Measurements from ENCODE around the gene EGFR. TPM values are rescaled to one million over a fixed set of nuclear protein-coding genes. Genes with fewer than 3 reads are reported as not detected.

EGFR gene
- total RNA-seq, 1 donor from 2014 or later = 45.7 TPM

DNA sequence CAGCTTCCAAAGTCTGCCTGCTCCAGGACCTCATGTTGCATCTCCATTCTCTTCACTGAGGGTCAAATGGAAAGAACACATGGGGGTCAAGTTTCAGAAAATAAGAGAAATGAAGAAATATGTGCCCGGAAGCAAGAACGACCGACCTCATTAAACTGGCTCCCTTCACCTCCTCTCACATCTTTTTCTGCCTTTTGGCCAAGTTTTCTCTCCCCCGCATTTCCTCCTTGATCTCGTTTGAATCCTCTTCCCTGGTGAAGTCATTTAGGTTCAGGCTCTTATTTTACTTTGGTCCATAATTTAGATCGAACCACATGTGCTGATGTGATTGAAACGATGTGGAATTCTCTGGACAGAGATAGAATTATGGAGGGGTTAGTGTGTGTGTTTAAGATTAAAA, 44.2 kb downstream of the EGFR start:
- no peak for DNase-seq

DNA sequence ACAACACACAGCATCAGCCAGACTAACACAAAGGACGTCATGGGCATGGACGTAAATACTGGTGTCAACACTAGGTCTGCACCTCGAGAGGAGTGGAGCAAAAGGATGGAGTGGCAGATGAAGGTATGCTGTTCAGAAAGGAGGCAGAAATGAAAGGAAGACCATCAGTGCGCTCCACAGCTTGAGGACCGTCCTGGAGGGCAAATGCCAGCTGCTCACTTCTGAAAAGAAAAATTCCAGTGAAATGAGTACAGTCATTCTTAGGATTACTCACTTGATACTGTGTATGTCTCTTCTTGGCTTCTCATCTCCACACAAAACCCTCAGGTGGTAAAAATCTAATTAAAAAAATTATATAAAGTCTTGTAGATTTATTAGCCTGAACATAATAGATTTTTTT, 44.8 kb downstream of the EGFR start:
- DNase-seq = no peak

DNA sequence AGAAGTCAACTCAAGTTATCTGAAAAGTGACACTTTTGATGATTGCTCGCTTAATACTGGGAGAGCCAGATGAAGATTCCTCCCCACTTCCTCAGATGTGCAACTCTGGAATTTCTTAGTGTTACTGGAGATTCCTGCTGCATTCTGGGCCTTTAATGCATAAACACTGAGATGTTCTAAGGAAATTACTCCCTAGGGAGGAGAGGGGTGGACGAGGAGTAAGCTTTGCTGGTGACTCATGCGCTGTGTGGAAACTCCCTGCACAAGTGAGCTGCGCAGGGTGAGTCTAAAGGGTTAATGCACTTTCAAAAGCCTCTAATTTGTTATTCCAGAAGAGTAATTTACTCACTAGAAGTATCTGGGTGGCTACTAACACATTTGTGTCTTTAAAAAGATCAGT, 46.3 kb downstream of the EGFR start:
- DNase-seq = peak; percentile 78

DNA sequence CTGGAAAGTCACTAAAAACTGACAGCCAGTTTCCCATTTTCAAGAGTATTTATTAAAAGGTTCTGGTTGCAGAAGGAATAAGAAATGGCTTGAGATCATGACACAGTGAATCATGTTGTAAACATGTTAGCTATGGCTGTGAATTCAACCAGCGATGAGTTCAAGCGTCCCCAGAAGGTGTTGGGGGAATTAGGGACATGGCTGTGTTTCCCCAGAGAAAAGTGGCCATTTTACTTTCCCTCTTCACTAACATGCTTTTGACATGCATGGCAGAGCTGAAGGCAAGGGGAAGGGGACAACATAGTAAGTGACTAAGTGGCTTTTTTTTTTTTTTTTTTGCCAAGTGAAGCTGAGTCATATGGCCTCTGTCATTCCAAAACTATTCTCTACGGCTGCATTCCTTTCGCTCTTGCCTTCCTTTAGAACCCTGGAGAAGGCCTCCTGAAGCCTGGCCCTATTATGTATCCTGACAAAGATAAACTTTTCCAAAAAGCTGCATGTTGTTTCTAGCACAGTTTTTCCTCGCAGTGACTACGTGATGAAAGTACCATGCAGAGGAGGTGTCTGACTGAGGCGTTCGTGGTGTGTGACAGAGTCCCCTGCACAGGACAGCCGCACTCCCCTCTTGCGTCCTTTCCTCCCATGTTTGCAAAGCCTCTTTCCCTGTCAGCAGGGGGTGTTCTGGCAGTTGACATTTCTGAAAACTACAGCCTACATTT, 46.9 kb downstream of the EGFR start:
- DNase-seq = peak; percentile 81

DNA sequence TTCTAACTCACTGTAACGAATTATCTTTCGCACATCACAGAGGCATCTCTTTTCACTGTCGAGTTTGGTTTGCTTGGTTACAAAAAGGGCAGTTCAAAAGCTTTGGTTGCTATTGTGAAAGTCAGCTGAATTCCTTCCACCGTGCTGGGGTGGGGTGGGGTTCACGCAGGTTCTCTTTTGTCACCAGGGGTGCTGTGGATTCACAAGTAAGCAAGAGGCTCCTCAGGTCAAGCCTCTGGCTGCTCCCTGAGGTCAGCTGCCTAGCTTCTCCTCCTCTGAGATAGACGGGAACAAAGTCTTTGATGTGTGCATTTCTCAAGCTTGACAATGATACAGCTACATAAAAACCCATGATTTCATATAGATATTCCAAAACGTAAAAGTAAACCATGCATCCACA, 47.7 kb downstream of the EGFR start:
- no peak for DNase-seq

DNA sequence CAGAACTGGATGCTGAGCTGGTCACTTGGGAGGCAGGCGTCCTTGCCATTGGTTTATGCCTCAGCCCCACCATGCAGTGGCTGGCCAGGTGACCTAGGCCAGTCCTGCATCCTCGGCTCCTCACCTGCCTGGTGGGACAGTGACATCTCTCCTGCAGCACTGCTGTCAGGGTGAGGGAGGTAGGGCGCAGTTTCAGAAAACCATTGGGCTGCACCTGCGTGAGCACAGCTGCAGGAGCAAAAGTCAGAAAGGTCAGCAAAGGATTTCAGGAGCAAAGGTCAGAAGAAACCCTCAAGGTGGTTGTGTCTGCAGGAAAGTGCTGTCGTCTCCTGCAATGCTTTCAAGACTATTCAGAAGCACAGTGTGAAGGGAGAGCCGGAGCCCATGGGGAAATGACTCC, 48.1 kb downstream of the EGFR start:
- DNase-seq = no peak

DNA sequence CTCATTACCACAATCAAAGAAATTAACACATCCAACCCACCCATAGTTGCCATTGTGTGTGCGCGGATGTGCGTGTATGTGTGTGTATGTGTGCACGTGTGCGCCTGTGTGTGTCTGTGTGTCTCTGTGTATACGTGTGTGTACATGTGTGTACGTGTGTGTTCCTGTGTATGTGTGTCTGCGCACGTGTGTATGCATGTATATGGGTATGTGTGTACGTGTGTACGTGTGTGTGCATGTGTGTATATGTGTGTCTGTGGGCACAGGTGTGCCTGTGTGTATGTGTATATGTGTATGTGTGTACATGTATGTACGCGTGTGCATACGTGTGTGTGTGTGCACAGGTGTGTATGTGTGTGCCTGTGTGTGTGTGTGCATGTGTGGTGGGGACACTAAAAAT, 48.9 kb downstream of the EGFR start:
- DNase-seq = no peak

DNA sequence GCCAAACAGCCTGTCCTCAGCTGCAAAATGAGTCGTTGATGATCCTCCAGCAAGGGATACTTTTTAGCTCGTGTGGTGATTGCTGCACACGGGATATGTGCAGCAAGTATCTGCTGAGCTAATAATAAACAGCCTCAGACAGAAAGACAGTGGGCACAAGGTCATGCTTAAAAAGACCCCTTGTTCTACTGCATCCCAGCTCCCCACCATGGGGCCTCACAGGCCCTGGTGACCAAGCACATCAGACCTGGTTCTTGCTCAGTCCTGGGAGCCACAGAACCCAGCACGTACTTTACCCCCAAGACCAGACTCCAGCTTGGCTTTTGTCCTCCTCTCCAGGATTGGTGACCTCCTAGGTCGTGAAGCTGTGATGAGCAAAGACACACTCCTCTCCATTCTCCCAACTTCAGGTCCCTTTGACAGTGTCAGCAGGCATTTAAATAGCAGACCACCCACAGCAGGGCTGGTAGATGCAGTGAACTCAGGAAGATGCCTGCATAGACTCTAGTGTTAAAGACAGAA, 50.5 kb downstream of the EGFR start:
- no peak for DNase-seq

GRCh38 chr7:55070271-55070743, 51.5 kb downstream of the EGFR start:
- no peak for DNase-seq

DNA sequence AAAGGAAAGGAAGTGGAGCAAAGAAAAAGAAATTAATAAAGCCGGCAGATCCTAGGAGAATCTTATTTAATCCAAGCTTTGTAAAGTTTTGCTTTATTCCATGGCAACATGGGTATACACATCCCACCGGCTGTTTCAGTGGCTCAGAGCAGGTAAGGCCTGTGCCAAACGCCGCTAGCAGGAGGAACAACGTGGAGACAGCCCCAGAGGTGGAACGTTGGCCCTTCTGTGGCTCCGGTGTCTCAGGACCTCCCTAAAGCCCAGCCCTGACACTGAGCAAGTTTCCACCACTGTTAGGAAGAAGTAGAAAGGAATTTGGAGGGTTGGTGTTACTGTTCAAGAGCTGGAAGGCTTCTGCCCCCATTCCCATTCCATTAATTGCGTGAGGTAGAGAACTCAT, 52.0 kb downstream of the EGFR start:
- no peak for DNase-seq

- DNase-seq = peak; percentile 49
These were observed 52.8 kb downstream of the EGFR start for GRCh38 chr7:55071411-55072175.

DNA sequence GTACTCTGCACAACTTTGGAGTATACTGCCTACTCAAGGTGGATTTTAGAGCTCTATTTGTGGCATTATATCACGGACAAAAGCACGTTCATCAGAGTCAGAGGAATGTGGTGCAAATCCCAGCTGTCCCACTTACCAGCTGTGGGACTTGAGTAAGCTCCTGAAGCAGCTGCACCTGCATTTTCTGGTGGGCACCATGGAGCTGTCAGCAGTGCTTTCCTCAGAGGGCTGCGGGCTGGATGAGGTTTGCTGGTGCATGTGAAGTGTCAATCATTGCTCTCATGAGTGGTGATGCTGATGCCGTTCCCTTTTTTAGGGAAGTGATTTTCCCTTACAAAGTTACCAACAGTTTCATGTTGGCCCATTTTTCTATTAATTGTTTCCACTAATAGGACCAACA, 53.4 kb downstream of the EGFR start:
- no peak for DNase-seq

- no peak for DNase-seq
These were observed 54.3 kb downstream of the EGFR start for GRCh38 chr7:55073051-55073511.

GRCh38 chr7:55073976-55074528, 55.2 kb downstream of the EGFR start:
- peak; percentile 79 for DNase-seq

- peak; percentile 82 for DNase-seq
These were observed 56.7 kb downstream of the EGFR start for GRCh38 chr7:55075464-55076021.

DNA sequence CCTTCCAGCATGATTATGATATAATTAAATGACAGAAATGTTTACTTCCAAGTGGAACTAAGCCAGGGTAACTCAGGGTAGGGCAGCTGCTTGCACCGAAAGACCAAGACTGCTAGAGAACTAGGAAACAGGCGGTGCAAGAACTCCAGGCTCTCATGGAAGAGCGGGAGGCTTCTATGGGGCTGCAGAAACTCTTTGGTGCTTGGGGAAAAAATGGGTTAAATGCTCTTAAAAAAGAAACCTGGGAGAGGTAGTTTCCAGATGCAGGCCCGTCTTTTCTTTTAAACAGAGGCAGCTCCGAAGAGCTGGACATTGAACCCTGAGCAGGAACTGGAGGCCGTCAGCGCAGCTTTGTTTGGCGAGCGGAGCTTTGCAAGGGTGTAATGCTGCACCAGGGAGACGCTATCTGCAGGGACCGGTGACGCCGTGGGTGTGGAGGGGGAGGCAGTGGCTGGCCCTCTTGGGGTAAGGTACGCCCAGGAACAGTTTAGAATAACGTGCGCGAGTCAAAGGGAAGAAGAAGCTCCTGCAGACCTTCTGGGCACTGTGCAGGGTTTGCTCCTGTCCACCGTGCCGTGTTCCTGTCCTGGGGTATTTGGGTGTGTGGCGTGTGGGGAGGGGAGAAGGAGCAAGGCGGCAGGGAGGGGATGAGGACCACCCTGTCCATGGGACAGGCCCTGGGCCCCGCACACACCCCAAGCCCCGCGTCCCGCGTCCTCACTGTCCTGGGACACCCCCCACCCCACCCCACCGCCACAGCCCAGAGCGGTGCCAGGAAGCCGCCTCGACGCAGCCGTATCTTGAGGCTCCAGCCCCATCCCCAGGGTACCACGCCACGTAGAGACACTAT, 59.0 kb downstream of the EGFR start:
- DNase-seq = no peak

DNA sequence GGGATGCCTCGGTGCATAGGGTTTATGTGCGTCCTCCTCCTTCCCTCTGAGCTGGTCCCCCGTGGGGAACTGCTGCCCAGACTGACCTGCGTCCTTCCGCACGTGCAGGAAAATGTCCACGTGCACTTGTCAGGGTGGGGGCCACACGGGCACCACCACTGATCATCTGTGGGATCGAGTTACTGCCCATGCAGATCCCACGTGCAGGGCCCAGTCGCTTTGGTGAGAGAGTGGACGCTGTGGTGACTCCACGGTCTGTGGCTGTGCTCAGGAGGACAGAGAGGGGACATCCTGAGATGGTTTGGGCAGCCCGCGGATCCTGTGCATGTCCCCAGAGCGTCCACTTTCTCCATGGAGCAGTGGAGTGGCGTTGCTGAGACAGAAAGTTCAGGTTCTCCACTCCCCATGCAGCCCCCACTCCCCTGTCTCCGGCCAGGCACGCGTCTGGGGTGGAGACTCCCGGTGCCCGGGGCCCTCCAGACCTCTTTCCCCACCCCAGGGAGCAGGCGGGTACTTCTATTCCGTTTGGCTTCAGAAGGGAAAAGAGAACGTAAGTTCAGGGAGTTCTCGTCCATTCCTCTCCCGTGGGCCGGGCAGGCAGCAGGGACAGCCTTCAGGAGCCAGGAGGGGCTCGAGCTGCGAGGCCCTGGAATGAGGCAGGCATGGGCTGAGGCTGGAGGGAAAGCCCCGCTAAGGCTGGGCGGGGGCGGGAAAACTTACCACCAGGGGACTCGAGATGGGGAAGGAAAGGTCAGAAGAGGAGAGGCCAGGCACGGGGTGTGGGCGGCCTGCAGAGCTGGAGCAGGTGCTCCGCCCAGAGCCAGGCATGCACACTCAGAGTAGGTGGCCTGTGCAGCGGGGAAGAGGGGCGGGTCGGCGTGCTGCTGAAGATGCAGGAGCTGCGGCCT, 59.9 kb downstream of the EGFR start:
- no peak for DNase-seq

DNA sequence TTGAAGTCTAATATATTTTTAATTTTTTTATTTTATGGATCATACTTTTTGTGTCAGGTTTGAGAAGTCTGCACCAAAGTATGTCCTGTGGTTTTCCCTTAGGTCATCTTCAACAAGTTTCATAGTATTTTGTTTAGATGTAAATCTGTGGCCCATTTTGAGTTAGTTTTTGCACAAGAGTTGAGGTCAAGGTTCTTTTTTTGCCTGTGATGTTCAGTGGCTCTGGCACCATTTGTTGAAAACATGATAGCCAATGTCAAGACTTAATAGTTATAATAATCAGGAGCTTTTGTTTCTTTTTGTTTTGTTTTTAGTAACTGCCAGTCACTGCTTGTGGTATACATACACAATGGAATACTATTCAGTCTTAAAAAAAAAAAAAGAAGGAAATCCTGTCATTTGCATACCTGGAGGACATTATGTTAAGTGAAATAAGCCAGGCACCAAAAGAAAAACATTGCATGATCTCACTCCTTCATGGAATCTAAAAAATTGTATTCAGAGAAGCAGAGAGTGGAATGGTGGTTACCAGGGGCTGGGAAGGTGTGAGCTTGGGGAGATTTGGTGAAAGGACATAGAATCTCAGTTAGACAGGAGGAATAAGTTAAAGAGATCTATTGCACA, 61.3 kb downstream of the EGFR start:
- DNase-seq = no peak

DNA sequence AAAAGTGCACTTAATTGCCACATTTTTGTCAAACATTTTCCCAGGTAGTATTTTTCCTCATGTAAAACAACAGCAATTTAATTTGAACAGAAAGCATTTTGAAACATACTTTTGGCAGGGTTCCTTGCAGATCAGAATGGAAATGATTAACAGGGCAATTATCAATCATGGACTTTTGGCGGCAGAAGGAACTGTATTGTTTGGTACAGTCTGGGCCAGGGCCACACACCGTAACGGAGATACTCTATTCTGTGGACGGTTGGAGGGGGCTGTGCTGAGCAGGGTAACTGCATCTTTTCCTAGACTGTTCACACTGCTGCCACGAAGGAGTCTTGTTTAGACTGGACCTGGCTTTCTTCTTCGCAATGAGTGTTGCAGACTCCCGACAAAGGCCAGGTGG, 62.3 kb downstream of the EGFR start:
- DNase-seq = no peak
